GM21576 (cell line): ENCODE data around the gene TSPAN32.

Source experiments
- ATAC-seq: cut with Tn5 transposase; IDR thresholded peaks from one replicate; pipeline ENCODE4 v1.9.1; 2021; ENCODE audit warnings: mild to moderate bottlenecking, moderate library complexity; ENCODE audit not compliant: unreplicated experiment

Gene TSPAN32

DNA sequence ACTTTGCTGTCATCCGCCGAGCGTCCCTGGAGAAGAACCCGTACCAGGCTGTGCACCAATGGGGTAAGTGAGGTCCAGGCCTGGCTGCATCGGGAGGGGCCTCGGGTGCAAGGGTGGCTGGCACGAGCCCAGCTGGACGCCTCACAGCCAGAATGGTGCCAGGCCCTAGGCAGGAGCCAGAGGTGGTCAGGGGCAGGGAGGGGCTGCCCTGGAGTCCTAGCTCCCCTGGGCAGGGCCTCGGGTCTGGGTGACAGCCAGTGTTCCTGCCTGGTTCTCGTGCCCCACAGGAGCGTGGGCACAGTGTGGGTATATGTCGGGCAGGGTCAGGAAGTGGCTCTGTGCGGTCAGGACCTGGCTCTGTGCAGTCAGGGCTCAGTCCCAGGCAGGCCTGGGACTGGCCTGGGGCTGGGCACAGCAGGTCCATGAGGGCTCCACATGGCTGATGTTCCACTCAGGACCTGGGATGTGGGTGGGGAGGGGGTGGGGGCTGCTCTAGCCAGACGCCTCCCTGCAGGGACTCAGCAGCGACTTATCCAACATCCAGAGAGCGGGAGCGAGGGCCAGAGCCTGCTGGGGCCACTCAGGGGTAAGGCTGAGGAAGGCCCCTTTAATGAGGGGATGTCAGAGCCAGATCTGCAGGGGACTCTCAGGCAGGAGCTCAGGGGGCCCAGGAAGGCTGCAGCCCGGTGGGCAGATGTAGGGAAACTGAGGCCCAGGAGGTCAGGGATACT is 1.2 kb downstream of the TSPAN32 start:
- no peak for ATAC-seq

DNA sequence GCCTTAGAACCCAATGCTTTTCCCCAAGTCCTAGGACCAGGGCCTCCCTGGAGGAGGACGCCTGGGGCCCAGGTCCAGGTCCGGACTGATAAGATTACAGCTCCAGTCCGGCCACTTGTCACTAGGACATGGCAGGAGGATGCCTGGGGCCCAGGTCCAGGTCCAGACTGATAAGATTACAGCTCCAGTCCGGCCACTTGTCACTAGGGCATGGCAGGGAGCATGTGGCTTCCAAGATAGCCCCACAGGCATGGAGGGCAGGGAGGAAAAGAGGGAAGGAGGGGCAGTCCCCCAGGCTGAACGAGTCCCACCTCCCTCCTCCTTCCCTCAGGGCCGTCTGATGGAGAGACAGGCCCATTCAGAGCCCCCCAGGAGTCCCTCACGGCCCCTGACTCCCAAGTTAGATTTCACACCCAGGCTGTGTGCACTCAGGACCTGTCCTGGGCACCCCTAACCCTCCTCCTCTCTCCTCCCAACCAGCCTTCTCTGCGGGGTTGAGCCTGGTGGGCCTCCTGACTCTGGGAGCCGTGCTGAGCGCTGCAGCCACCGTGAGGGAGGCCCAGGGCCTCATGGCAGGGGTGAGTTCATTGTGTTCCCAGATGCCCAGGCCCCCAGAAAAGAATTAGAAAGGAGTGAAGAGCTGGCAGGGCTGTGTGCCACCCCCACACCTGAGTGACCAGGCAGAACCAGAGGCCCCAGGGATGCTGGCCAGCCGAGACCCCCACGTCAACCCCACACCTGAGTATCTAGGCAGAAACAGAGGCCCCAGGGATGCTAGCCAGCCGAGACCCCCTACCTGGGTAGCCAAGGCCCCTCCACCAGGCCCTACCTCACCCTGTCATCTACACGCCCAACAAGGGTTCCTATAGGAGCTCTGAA is 2.1 kb downstream of the TSPAN32 start:
- no peak for ATAC-seq

DNA sequence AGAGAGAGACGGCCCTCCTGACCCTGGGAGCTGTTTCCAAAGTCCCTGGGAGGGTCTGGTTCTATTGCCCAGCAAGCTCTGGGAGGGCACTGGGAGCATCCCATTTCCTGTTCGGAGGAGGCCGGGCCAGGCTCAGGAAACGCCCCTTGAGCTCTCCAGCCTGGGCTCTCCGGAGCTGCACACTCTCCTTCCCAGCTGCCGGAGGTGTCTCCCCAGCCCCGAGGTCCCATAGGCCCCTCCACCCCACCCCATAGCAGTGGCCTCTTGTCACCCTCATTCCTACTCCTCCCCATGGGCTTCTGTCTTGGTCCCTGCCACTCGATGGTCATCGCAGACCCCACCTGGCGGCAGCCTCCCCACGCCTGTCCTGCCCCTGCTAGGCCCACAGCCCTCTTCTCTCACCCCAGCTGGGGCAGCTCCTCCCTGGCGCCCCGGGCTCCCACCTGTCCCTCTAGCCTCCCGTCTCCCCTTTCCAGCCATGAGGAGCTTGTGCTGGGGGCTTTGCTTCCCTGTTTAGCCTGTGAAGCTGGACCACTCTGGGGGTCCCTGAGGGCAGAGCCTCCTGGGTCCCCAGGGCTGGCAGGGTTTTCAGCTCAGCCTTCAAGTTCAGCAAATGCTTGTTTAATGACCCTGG is 2.8 kb downstream of the TSPAN32 start:
- ATAC-seq, result no peak

DNA sequence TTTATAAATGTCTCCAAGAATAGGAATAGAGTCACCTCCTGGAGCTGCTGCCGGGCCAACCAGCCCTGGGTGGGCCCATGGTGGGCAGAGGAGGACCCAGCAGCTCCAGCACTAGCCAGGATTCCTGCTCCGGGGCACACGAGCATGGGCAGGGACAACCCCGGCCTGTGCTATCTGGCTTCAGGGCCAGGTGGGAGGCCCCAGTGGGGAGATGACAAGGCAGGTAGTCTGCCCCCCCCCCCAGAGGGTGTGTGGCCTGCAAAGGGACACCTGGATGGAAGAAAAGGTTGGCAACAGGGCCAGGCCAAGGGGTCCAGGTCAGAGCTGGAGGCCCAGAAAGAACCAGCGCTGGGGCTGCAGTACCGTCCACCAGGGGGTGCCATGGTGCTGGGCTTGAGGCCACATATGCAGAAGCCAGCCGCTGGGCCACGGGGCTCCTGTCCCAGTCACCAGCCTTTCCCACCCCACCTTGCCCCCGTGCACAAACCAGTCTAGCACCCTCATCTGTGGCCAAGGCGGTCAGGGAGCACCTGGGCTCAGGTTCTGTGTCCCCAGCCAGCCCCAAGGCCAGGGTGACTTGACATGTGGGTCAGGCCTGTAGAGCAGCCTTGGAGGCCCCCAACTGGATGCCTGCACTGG is 3.4 kb downstream of the TSPAN32 start:
- no peak for ATAC-seq

DNA sequence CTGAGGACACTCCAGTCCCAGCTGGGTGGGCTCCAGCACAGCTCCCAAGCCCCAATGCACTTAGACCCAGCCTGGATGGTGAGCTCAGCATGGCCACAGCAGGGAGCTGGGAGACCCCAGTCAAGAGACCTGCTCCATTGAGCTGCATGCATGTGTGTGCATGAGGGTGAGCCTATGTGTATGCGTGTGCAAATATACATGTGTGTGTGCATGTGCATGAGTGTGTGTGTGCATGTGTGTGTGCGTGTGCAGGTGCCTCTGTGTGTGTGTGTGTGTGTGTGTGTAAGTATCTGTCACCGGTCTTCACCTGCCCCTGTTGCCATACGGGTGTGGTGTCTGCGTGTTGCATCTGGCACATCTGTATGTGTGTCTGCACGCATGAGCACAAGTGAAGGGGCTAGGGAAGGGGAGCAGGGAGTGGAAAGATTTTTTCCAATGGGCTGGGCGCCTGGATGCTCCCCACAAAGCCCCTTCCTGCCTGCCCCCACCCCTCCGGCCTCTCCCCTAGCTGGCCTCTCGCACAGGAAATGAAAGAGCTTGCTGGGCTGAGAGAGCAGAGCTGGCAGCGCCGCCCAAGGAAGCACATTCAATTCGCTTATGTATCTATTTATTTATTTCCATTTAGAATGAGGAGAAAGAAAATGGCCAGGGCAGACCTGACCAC is 4.1 kb downstream of the TSPAN32 start:
- ATAC-seq, result no peak

DNA sequence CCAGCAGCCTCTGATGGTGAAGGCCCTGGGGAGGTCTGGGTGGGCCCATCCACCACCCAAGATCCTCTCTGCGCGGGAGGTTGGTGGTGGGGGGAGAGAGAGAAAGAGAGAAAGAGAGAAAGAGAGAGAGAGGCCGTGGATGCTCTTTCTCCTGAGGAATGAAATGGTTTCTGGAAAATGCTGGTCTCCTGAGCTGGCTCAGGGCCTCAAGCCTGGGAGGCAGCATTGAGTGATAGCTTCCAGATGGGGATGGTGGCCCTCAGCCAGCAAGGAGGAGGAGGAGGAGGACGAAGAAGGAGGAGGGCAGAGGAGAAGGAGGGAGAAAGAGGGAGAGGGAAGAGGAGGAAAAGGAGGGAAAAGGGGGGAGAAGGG is 4.6 kb downstream of the TSPAN32 start:
- no peak for ATAC-seq

DNA sequence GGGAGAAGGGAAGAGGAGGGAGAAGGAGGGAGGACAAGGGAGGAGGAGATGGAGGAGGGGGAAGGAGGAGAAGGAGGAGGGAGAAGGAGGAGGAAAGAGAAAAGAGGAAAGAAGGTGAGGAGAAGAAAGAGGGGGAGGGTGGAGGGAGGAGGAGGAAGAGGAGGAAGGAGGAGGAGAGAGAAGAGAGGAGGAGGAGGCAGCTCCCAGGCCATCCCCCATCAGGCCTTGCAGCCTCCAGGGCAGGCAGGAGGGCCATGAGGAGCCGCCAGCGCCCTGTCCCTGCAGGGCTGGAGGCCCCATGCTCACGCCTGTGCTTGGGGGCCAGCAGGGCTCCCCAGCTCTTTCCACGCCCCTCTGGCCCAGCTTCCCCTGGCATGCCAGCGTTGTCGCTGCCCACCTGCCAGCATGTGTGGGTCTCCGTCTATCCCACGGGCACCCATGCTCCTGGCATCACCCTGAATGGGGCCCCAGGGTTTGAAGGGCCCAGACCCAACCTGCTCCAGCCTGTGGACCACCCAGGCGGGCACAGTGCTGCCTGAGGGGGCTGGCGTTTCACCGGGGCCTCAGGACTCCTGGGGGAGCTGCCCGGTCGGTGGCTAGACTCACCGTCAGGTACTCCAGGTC is 5.2 kb downstream of the TSPAN32 start:
- no peak for ATAC-seq

DNA sequence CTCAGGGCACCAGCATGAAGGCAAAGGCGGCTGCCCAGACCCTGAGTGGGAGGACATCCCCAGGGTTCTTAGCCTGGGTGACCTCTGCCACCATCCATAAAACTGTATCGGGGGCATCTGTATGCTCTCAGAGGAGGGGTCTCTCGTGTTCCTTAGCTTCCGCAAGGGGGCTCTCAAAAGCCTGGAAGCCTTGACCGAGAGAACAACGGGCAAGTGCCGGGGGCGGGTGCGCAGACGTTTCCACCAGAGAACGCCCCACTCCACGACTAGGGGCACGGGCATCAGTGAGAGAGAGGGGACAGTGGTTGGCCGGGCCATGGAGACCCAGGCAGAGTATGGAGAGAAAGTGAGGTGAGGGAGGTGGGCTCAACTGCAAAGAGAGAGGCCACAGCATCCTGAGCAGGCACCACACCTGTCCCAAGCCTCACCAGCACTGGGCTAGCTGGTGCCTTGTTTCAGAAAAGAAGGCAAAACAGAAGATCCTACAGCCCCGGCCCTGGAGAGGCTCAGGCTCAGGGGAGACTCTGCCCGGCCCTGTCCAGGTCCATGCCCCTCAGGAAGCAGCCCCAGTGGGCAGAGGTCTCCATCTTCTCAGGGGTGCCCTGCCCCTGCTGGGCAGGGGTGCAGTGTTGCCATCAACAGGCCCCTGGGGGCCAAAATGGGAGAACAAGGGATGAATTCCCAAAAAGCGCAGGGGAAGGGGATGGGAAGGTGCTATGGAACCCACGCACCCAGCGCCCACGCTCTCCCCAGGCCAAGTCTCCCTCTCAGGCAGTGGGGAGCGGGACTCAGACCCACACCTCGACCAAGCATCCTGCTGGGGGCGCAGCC is 5.9 kb downstream of the TSPAN32 start:
- ATAC-seq, result no peak

DNA sequence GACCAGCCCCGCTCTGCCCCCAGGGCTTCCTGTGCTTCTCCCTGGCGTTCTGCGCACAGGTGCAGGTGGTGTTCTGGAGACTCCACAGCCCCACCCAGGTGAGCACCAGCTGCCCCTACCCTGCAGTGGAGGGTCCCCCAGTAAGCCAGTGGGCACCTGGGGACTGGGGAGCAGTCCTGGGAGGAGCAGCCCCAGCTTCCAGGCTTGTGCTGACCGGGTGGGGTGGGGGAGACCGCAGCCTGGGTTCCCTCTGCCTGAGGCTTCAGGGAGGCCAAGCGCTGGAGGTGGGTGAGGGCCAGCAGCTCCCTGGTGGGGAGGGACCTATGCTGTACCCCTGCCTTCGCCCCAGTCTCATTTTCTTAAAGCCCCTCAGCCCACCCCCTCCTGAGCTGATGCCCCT is 6.9 kb downstream of the TSPAN32 start:
- no peak for ATAC-seq

DNA sequence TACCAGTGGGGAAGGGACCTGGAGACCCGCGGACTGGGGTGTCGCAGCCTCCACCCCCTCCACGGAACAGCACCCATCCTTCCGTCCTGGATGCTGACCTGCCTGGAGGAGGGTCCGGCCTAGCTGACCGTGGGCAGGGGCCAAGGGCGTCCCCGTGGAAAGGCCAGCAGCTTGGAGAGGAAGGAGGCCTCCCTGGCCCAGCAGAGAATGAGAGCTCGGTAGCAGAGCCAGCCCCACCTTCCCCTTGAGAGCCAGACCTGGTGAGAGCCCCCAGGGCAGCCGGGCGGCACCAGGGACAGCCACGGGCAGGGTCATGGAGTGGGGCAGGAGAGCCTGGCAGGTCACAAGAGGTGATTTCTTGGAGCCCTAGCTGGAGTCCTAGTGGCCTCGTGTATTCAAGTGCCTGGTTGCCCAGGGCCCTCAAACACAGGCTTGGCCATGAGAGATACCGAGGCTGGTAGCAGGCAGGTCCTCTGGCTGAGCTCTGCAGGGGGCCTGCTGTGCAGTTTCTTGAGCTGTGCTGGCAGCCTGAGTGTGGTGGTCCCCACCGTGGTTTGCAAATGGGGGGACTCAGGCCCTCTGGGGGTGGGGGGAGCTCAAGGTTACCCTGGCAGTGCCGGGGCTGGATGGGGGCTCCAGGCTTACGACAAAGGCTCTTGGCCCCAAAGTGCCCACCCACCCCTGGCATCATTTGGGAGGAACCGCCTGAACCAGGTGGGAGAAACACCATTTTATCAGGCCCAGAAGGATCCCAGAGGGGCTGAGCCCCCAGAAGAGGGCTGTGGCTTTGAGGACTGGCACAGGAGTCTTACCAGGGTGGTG is 7.6 kb downstream of the TSPAN32 start:
- no peak for ATAC-seq

DNA sequence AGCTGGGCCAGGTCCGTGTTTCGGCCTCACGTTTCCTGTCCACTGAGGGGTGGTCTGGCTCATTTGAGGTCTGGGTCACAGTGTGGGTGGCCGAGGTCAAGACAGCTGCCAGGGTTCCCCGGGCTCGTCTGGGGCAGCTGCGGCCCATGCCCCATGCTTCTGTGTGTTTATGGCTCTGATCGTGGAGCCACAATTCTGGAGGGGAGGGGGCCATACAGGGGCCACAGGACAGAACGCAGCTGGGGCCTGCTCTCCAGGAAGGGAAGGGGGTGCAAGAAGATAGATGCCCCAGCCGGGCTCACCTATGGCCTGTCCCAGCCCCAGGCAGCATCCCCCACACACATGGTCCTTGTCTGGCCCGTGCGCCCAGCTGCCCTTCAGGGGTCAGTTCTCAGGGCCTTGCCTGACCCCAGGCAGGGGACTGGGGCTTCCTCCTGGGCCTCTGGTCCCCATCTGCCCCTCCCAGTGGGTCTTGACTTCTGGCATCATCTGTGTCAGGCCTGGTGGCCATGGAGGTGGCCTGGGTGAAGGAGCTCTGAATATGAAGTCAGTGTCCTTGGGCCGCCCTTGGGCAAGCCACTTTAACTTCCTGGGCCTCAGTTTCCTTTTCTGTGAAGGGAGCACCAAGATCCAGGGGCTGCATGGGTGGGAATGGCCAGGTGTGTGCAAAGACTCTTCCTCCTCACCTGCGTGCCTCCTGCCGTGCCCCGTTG is 8.4 kb downstream of the TSPAN32 start:
- ATAC-seq, result no peak

DNA sequence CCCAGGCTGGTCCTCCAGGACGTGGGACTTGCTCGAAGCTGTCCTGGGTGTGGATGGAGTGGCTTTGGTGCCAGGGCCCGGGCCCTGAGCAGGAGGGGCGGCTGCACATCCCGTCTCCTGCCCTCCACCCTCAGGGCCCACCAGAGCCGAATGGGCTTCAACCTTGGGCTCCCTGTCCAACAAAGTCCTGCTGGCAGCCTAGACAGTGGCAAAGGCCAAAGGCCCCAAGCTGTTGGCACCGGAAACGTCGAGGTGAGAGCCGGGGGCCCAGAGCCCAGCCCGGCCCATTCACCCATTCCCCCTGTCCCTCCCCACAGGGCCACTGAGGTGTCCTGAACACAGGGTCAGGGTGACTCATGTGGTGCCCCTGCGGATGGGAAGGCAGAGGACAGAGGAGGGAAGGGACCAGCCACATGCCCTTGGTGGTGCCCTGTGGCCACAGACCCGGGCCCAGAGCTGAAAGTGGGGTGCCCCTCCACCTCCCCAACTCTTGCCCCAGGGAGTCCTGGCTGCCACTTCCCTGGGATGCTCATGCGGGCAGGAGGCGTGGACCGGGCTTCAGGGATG is 9.1 kb downstream of the TSPAN32 start:
- no peak for ATAC-seq

DNA sequence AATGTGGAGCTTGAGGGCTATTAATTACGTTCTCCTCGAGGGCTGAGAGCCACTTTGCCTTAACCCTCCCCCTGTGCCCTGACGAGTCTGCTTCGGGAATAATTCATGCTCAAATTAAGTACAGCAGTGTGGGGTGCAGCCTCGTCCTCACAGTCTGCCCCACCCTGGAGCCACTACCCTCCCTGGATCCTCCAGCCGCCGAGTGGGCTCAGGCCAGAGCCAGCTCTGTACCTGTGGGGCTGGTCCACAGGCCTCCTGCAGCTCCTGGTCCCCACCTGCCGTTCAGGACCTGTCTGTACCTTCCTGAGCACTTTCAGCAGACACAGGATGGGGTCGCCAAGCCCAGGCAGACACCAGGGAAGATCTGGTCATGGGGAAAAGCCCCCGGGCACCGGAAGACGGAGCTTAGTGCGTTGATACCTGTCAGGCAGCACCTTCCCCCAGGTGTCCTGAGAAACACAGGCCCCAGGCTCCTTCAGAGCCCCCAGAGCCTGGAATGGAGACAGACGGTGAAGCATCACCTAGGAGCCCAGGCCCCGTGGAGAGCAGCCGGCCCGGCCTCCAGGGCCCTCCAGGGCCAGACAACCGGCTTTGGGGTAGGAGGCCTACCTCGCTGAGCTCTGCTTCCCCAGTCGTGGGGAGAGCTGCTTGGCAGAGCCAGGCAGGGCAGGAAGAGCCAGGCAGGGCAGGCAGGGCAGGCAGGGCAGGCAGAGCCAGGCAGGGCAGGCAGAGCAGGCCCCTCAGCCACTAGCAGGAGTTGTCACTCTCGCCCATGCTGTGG is 9.7 kb downstream of the TSPAN32 start:
- ATAC-seq, result no peak

DNA sequence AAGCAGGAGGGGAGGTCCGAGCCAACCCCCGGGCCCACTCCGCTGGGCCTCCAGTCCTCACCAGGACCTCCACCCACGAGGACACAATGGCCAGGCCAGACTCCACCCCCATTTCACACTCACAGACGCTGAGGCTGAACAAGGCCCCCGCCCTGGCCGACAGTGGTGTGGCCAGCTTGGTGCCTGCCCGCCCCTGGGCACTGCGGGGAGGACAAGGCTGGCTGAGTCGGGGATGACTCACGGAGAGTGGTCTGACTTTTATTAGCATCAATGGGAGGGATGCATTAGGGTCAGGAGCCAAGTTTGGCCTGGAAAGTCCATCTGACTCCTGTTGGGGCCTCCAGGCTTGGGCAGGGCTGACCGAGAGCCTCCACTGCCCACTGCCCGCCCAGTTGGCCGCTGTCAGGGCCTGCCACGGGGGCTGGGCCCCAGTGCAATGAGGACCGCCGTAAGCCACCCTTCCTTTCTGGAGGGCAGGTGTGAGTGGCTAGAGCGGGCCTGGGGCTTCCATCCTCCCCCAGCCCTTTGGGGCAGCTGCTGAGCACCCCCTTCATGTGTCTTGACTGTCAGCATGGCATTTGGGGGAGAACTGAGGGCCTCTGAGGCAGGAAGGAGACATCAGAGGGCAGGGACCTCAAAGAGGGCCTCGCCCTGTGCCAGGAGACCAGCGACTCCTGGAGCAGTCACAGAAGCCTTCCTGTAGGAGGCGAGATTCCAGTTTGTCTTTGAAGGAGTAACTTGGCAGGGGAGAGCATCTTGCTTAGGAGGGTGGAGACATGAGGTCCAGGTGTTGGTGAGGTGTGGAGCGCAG is 10.6 kb downstream of the TSPAN32 start:
- no peak for ATAC-seq

DNA sequence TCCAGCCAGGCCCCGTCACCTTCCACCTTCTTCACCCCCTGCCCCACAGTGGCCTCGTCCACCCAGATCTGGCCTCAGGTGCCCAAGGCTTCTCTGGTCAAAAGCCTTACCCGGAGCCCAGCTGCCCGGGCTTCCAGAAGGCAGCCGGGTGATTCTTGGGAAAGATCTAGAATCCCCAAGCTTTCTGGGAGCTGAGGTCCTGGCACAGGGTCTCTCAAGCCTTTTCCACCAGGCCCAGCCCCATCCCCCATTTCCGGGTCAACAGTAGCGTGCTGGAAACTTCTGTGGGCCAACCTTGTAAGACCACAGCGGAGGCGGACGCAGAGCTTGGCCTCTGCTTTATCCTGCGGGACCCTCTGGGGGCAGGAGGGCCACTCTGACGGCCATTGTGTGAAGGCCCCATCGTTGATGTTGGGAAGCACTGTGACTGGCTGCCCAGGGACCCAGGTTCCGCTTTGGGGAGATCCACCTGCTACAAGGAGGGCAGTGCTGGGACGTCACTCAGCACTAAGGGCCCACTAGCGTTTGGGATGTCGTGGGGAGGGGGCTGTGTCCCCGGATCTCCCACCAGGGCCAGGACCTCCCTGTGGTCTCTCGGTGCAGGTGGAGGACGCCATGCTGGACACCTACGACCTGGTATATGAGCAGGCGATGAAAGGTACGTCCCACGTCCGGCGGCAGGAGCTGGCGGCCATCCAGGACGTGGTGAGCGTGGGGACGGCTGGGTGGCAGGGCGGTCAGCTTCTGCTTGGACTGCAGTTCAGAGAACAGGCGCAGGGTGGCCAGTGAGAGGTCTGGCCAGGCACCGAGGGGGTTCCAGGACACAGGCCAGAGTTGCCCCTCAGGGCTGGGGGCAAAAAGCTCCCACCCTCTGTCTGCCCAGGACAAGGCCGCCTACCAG is 11.5 kb downstream of the TSPAN32 start:
- ATAC-seq, result no peak
